NCI-H748 (cell line): ENCODE results near the gene DONSON.

Experiments used
- DNase-seq: peaks from one replicate; lab custom pipeline; 2025; ENCODE audit not compliant: unreplicated experiment; lab: John Stamatoyannopoulos, UW

DONSON gene

GRCh38 chr21:33562389-33562788 is 26.1 kb downstream of the DONSON start:
- no peak for DNase-seq

- DNase-seq: no peak
Observed at GRCh38 chr21:33561373-33561772, 27.1 kb downstream of the DONSON start.

- DNase-seq: no peak
Observed at GRCh38 chr21:33560965-33561364, 27.5 kb downstream of the DONSON start.

- no peak for DNase-seq
Observed at GRCh38 chr21:33559813-33560212, 28.7 kb downstream of the DONSON start.

- DNase-seq: no peak
Observed at GRCh38 chr21:33558777-33559421, 29.6 kb downstream of the DONSON start.

- DNase-seq: no peak
Observed at GRCh38 chr21:33557447-33557846, 31.0 kb downstream of the DONSON start.

- DNase-seq: no peak
Observed at GRCh38 chr21:33554982-33555344, 33.5 kb downstream of the DONSON start.

GRCh38 chr21:33554236-33554981 is 34.1 kb downstream of the DONSON start:
- DNase-seq: no peak

GRCh38 chr21:33552999-33553598 is 35.4 kb downstream of the DONSON start:
- no peak for DNase-seq

GRCh38 chr21:33552093-33552998 is 36.1 kb downstream of the DONSON start:
- DNase-seq: no peak

GRCh38 chr21:33551664-33552063 is 36.8 kb downstream of the DONSON start:
- DNase-seq: no peak

- no peak for DNase-seq
Observed at GRCh38 chr21:33550772-33551660, 37.5 kb downstream of the DONSON start.

- DNase-seq: no peak
Observed at GRCh38 chr21:33549848-33550771, 38.4 kb downstream of the DONSON start.

- DNase-seq: no peak
Observed at GRCh38 chr21:33546086-33546485, 42.4 kb downstream of the DONSON start.

- DNase-seq: no peak
Observed at GRCh38 chr21:33544451-33545195, 43.9 kb downstream of the DONSON start.

GRCh38 chr21:33543505-33544129 is 44.9 kb downstream of the DONSON start:
- DNase-seq: peak; percentile 49

GRCh38 chr21:33542640-33543504 is 45.6 kb downstream of the DONSON start, which contains the start of gene SON:
TSS of gene SON (plus strand) at chr21:33543038. CDS start at chr21:33543093, 55 bp downstream.
- peak; percentile 98 for DNase-seq
